GM18873 (cell line): ENCODE results near the gene LYPD6.

Experiments
- ATAC-seq: cut with Tn5 transposase; IDR thresholded peaks from one replicate; pipeline ENCODE4 v1.9.1; 2021; ENCODE audit warnings: mild to moderate bottlenecking, moderate library complexity, moderate number of reproducible peaks; ENCODE audit not compliant: unreplicated experiment, low FRiP score

The LYPD6 gene

GRCh38 chr2:149446748-149447147, 116.4 kb downstream of the LYPD6 start:
- ATAC-seq = no peak

GRCh38 chr2:149448315-149448714, 117.9 kb downstream of the LYPD6 start:
- ATAC-seq = no peak

GRCh38 chr2:149449017-149449416, 118.6 kb downstream of the LYPD6 start:
- no peak for ATAC-seq

GRCh38 chr2:149451417-149452165, 121.2 kb downstream of the LYPD6 start:
- no peak for ATAC-seq

- no peak for ATAC-seq
Observed at GRCh38 chr2:149456285-149456684, 125.9 kb downstream of the LYPD6 start.

GRCh38 chr2:149458502-149458901, 128.1 kb downstream of the LYPD6 start:
- ATAC-seq = no peak

GRCh38 chr2:149463328-149464002, 133.1 kb downstream of the LYPD6 start:
- peak; percentile 87 for ATAC-seq

- ATAC-seq = no peak
Observed at GRCh38 chr2:149464396-149464795, 134.0 kb downstream of the LYPD6 start.

- no peak for ATAC-seq
Observed at GRCh38 chr2:149465873-149466272, 135.5 kb downstream of the LYPD6 start.

GRCh38 chr2:149466635-149467034, 136.2 kb downstream of the LYPD6 start:
- ATAC-seq = no peak

GRCh38 chr2:149467436-149467835, 137.0 kb downstream of the LYPD6 start:
- ATAC-seq = no peak

GRCh38 chr2:149468636-149469035, 138.2 kb downstream of the LYPD6 start:
- ATAC-seq = no peak

GRCh38 chr2:149470046-149470445, 139.7 kb downstream of the LYPD6 start:
- ATAC-seq = no peak

- no peak for ATAC-seq
Observed at GRCh38 chr2:149472413-149472812, 142.0 kb downstream of the LYPD6 start.

- no peak for ATAC-seq
Observed at GRCh38 chr2:149473068-149473467, 142.7 kb downstream of the LYPD6 start.

- no peak for ATAC-seq
Observed at GRCh38 chr2:149473521-149473920, 143.1 kb downstream of the LYPD6 start.

- no peak for ATAC-seq
Observed at GRCh38 chr2:149483004-149483605, 152.7 kb downstream of the LYPD6 start.

- no peak for ATAC-seq
Observed at GRCh38 chr2:149486664-149487063, 156.3 kb downstream of the LYPD6 start.

GRCh38 chr2:149487189-149487588, 156.8 kb downstream of the LYPD6 start:
- ATAC-seq = no peak

- ATAC-seq = no peak
Observed at GRCh38 chr2:149488706-149489440, 158.5 kb downstream of the LYPD6 start.

- ATAC-seq = no peak
Observed at GRCh38 chr2:149489452-149489851, 159.1 kb downstream of the LYPD6 start.
